GM23338 (cell line): ENCODE measurements around the gene SCGN. TPM values are rescaled to one million over a fixed set of nuclear protein-coding genes. Genes with fewer than 3 reads are reported as not detected.

Experiments
- ATAC-seq: fragments of 200-7000 bp; cut with Tn5 transposase; 3 replicates; pipeline ENCODE4 v1.9.1; 2020
- DNase-seq: peaks from one replicate; pipeline ENCODE4 v3.0.0-alpha.2; 2015; ENCODE audit warnings: low spot score
- H2AFZ ChIP-seq: fragments of 200-600 bp; sonication (generic); 2 replicates; pipeline ENCODE4 v1.8.0; 2016; ENCODE audit warnings: antibody characterized with exemption, mild to moderate bottlenecking, moderate library complexity
- H3F3A ChIP-seq: fragments of 200-600 bp; sonication (generic); replicated peaks from 2 replicates; pipeline ENCODE4 v1.8.0; 2017; ENCODE audit warnings: antibody characterized with exemption, mixed run types, low read depth
- H3K27ac ChIP-seq: fragments of 200-600 bp; sonication (generic); 2 replicates; pipeline ENCODE4 v1.6.1; 2016; ENCODE audit warnings: low read depth
- H3K27me3 ChIP-seq: fragments of 200-600 bp; sonication (generic); 2 replicates; pipeline ENCODE4 v1.8.0; 2016; ENCODE audit warnings: mild to moderate bottlenecking, mixed run types, moderate library complexity; ENCODE audit not compliant: insufficient read depth
- H3K36me3 ChIP-seq: fragments of 200-600 bp; sonication (generic); 2 replicates; pipeline ENCODE4 v1.8.0; 2016; ENCODE audit warnings: mild to moderate bottlenecking; ENCODE audit not compliant: insufficient read depth
- H3K4me1 ChIP-seq: fragments of 200-600 bp; sonication (generic); 2 replicates; pipeline ENCODE4 v1.8.0; 2016; ENCODE audit warnings: mild to moderate bottlenecking, moderate library complexity; ENCODE audit not compliant: insufficient read depth
- H3K4me2 ChIP-seq: fragments of 200-600 bp; sonication (generic); 2 replicates; pipeline ENCODE4 v1.7.1; 2017; ENCODE audit warnings: mixed run types
- H3K4me3 ChIP-seq: fragments of 200-600 bp; sonication (generic); 2 replicates; pipeline ENCODE4 v1.6.1; 2016; ENCODE audit warnings: mixed run types
- H3K79me2 ChIP-seq: fragments of 200-600 bp; sonication (generic); replicated peaks from 2 replicates; pipeline ENCODE4 v1.8.0; 2017; ENCODE audit warnings: mild to moderate bottlenecking; ENCODE audit not compliant: insufficient read depth
- H3K9me2 ChIP-seq: fragments of 200-600 bp; sonication (generic); 2 replicates; pipeline ENCODE4 v1.8.0; 2017; ENCODE audit not compliant: insufficient read depth
- H4K20me1 ChIP-seq: fragments of 200-600 bp; sonication (generic); replicated peaks from 2 replicates; pipeline ENCODE4 v1.8.0; 2017; ENCODE audit warnings: mild to moderate bottlenecking; ENCODE audit not compliant: insufficient read depth
- H3K27ac Mint-ChIP-seq: 2 replicates; pipeline ENCODE4 v1.8.0; 2020; ENCODE audit warnings: inconsistent platforms, mild to moderate bottlenecking, moderate library complexity, mixed read lengths
- H3K27me3 Mint-ChIP-seq: 3 replicates; pipeline ENCODE4 v1.8.0; 2022; ENCODE audit warnings: low read depth, mild to moderate bottlenecking, moderate library complexity, mixed read lengths, inconsistent platforms; ENCODE audit not compliant: insufficient read depth, poor library complexity
- H3K36me3 Mint-ChIP-seq: 3 replicates; pipeline ENCODE4 v1.8.0; 2021; ENCODE audit warnings: low read depth, mild to moderate bottlenecking, inconsistent platforms, moderate library complexity, mixed read lengths
- H3K4me1 Mint-ChIP-seq: 3 replicates; pipeline ENCODE4 v1.8.0; 2020; ENCODE audit warnings: mild to moderate bottlenecking, inconsistent platforms, mixed read lengths
- H3K4me3 Mint-ChIP-seq: 3 replicates; pipeline ENCODE4 v1.8.0; 2021; ENCODE audit warnings: moderate library complexity, mild to moderate bottlenecking, inconsistent platforms, mixed read lengths
- H3K9me3 Mint-ChIP-seq: 3 replicates; pipeline ENCODE4 v1.8.0; 2020; ENCODE audit warnings: moderate library complexity, mild to moderate bottlenecking, inconsistent platforms, mixed read lengths
- CREB1 ChIP-seq: fragments of 250-450 bp; sonication (Bioruptor Pico); IDR thresholded peaks from 2 replicates; pipeline ENCODE4 v1.5.0; 2020; ENCODE audit warnings: low read depth, mild to moderate bottlenecking, moderate library complexity
- CTCF ChIP-seq, 2 experiments: fragments of 200-600 bp in 1 of 2; sonication (generic) in 1 of 2; conservative IDR thresholded peaks; 2 replicates each; pipeline versions ENCODE4 v1.5.1 to v1.6.1; 2016 to 2017; ENCODE audit warnings: antibody characterized with exemption in 2 of 2, low read depth in 2 of 2, mild to moderate bottlenecking in 2 of 2, moderate library complexity in 1 of 2
- ETS1 ChIP-seq: IDR thresholded peaks from 2 replicates; pipeline ENCODE4 v1.6.1; 2016; ENCODE audit warnings: antibody characterized with exemption
- EZH2 ChIP-seq: fragments of 200-600 bp; sonication (generic); IDR thresholded peaks from one replicate; pipeline ENCODE4 v1.8.0; 2017; ENCODE audit warnings: antibody characterized with exemption, mild to moderate bottlenecking, low read depth; ENCODE audit not compliant: unreplicated experiment
- EZH2phosphoT487 ChIP-seq: fragments of 200-600 bp; sonication (generic); IDR thresholded peaks from one replicate; pipeline ENCODE4 v1.8.1; 2018; ENCODE audit warnings: antibody characterized with exemption; ENCODE audit not compliant: unreplicated experiment
- JUNB ChIP-seq: IDR thresholded peaks from one replicate; pipeline ENCODE4 v1.6.1; 2016; ENCODE audit warnings: antibody characterized with exemption; ENCODE audit not compliant: unreplicated experiment
- POLR2AphosphoS5 ChIP-seq: IDR thresholded peaks from 2 replicates; pipeline ENCODE4 v1.6.1; 2016; ENCODE audit warnings: antibody characterized with exemption, low read depth
- REST ChIP-seq: IDR thresholded peaks from one replicate; pipeline ENCODE4 v1.6.1; 2018; ENCODE audit warnings: antibody characterized with exemption; ENCODE audit not compliant: unreplicated experiment
- STAT1 ChIP-seq: IDR thresholded peaks from one replicate; pipeline ENCODE4 v1.6.1; 2016; ENCODE audit warnings: antibody characterized with exemption; ENCODE audit not compliant: unreplicated experiment
- ZNF114 ChIP-seq: fragments of 250-450 bp; sonication (Bioruptor Pico); IDR thresholded peaks from 2 replicates; pipeline ENCODE4 v1.5.0; 2020; ENCODE audit warnings: mild to moderate bottlenecking, moderate library complexity
- ZNF331 ChIP-seq: fragments of 250-450 bp; sonication (Bioruptor Pico); IDR thresholded peaks from 2 replicates; pipeline ENCODE4 v1.5.0; 2020; ENCODE audit warnings: low read depth, mild to moderate bottlenecking, moderate library complexity
- polyA plus RNA-seq: library from polyadenylated mRNA; unstranded; fragments of >200 nt; fragmentation: Nextera tagmentation; extraction: Ambion mirVana; gene quantifications from 2 replicates; pipeline ENCODE4 v1.2.1, GENCODE V29; 2016
- total RNA-seq: library from RNA; depleted of rRNA; stranded (reverse); fragments of >200 nt; shearing (Covaris generic); gene quantifications from 2 replicates; pipeline ENCODE4 v1.2.3, GENCODE V29; 2014

The SCGN gene
- total and polyA plus RNA-seq, 2 experiments from 2014 or later, result not detected

DNA sequence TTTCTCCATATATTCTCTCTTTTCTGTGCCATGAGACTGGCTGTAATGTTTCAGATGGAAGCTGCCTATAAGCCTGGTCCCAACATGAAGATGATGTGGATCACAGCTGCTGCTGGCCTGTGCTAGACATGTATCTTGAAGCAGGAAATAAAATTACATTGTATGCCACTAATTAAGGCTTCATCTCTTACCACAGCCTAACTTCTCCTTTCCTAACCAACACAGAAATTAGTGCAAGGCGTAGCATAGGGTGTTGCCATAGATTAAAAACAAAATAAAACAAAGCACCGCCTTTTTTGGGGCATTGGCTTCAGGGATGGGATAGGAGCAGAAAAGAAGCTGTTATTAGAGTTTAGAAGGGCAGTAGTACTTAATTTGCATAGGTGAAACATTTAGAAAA lies 97.8 kb downstream of the SCGN start (continued):
- TF ChIP-seq CTCF (conservative IDR thresholded peaks at IDR 0.05; ENCODE audit: low read depth in 2 of 2) (no peak), ZNF114 (no peak), EZH2phosphoT487 (no peak), ETS1 (no peak), EZH2 (no peak), REST (no peak), STAT1 (no peak), CREB1 (CRISPR knock-in tag) (no peak), ZNF331 (CRISPR knock-in tag) (no peak), POLR2AphosphoS5 (no peak)

DNA sequence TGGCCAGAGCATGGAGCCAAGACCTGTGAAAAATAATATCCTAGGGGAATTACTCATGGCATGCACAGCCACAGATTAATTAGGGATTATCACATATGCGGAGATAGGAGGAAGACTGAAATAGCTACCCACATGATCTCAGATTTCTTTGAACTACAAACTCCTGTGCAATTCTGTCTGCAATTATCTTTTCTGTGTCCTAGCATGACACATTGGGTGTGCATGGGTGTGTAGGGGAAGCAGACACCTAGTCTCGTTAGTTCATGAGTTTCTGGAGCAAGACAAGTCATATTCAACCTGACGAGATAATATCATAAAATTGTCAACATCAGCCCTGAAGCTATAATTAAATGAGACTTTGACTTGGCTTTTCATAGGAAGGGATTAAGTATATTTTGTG lies 98.9 kb downstream of the SCGN start:
- DNase-seq, result no peak
- Histone ChIP-seq H3F3A (no peaks in the 10 kb centered on the region), H3K36me3 (no peaks in the 10 kb centered on the region), H3K79me2 (no peaks in the 10 kb centered on the region), H3K4me1 (no peaks in the 10 kb centered on the region), H3K9me2 (peaks cover 7% of the 10 kb centered on the region; the same call in 1 of the 2 replicates), H3K27ac (no peak overlapping the region), H3K4me3 (no peak overlapping the region), H3K4me2 (no peak overlapping the region), H2AFZ (no peak overlapping the region), H3K27me3 (no peaks in the 10 kb centered on the region), H4K20me1 (no peaks in the 10 kb centered on the region)
- peaks cover under 1% of the 10 kb centered on the region for H3K27me3 Mint-ChIP-seq
- H3K27ac Mint-ChIP-seq, result no peak overlapping the region
- ATAC-seq, result no peak
- H3K36me3 Mint-ChIP-seq, result no peaks in the 10 kb centered on the region
- H3K9me3 Mint-ChIP-seq, result no peaks in the 10 kb centered on the region
- H3K4me3 Mint-ChIP-seq, result no peak overlapping the region
- no peaks in the 10 kb centered on the region for H3K4me1 Mint-ChIP-seq
- TF ChIP-seq REST (no peak), EZH2phosphoT487 (no peak), JUNB (no peak)
